HG02798 (cell line): ENCODE results near the gene DPEP2.
A peak's percentile ranks its signal among the peaks of the same experiment; 100 is the strongest.
"Not testable (repeated sequence)": the region's sequence is repeated elsewhere in the genome, so short reads cannot be mapped to it uniquely, and the experiment has no call there.

Experiments used
- ATAC-seq: cut with Tn5 transposase; IDR thresholded peaks from one replicate; pipeline ENCODE4 v1.9.1; 2021; ENCODE audit warnings: mild to moderate bottlenecking; ENCODE audit not compliant: unreplicated experiment, poor library complexity

The DPEP2 gene

DNA sequence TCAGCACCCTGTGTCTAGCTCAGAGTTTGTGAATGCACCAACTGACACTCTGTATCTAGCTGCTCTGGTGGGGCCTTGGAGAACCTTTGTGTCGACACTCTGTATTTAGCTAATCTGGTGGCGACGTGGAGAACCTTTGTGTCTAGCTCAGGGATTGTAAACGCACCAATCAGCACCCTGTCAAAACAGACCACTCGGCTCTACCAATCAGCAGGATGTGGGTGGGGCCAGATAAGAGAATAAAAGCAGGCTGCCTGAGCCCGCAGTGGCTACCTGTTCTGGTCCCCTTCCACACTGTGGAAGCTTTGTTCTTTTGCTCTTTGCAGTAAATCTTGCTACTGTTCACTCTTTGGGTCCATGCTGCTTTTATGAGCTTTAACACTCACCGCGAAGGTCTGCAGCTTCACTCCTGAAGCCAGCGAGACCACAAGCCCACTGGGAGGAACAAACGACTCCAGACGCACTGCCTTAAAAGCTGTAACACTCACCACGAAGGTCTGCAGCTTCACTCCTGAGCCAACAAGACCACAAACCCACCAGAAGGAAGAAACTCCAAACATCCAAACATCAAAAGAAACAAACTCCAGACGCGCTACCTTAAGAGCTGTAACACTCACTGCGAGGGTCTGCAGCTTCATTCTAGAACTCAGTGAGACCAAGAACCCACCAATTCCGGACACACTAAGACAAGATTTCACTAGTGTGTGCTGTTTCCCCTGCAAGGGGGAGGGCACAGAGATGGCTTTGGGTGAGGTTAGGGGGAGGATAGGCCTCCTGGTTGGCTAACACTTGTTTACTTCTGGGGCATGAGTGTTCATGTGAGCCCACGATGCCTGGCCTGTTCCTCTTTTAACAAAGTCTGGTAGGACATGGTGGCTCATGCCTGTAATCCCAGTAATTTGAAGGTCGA, at the start of gene DPEP2:
DPEP2 (minus strand) TSS at position 706 of the 910 bp plus-strand sequence. CDS start 6,272 bp downstream, outside the sequence.
- ATAC-seq = not testable (repeated sequence)

DNA sequence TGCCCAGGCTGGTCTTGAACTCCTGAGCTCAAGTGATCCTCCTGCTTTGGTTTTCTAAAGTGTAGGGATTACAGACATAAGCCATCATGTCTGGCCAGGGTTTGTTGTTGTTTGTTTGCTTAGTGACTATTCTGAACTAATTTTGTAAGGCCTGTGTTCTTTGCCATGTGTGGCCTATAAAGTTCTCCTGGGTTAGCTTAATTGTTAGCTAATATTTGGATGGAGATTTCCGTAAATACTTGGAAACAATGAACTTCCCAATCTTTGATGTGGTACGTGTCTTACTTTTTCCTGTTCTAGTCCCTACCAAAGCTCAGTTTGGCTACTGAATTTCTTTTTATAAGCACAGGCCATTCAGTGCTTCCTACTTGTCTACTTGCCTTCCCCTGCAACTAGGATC, 48.7 kb upstream of the DPEP2 start:
- ATAC-seq = no peak

- ATAC-seq = no peak
Observed at GRCh38 chr16:68046106-68046505, 46.8 kb upstream of the DPEP2 start.

- ATAC-seq = no peak
Observed at GRCh38 chr16:68041783-68042182, 42.5 kb upstream of the DPEP2 start.

DNA sequence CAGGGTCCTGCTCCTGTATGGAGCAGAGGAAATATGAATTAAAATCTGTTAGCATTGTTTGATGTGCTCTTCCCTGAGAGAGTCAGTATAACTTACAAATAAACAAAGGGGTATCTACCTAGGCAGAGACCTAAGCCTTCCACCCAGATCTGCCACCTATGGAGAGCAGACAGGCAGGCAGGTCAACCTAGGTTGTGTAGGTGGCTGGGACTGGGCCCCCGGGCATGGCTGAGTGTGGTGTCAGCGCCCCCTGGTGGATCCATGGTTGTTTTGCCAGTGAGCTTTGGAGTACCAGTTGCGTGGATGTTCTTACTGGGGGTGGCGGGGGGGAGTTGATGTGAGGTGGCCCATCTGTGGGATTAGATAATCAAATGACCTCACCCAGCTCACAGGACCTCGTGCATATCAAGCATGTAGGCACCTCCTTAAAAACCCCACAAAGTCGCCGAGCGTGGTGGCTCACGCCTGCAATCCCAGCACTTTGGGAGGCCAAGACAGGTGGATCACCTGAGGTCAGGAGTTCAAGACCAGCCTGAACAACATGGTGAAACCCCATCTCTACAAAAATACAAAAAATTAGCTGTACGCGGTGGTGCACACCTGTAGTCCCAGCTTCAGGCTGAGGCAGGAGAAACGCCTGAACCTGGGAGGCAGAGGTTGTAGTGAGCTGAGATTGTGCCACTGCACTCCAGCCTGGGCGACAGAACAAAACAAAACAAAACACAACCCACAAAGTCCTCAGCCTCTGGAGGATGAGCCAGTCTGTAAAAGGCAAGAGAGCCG, 41.4 kb upstream of the DPEP2 start:
- peak; percentile 83 for ATAC-seq

- ATAC-seq = no peak
Observed at GRCh38 chr16:68037841-68038597, 38.7 kb upstream of the DPEP2 start.

GRCh38 chr16:68035227-68035626, 35.9 kb upstream of the DPEP2 start:
- ATAC-seq = no peak

- ATAC-seq = no peak
Observed at GRCh38 chr16:68033101-68033500, 33.8 kb upstream of the DPEP2 start.

GRCh38 chr16:68031951-68032350, 32.7 kb upstream of the DPEP2 start:
- no peak for ATAC-seq

DNA sequence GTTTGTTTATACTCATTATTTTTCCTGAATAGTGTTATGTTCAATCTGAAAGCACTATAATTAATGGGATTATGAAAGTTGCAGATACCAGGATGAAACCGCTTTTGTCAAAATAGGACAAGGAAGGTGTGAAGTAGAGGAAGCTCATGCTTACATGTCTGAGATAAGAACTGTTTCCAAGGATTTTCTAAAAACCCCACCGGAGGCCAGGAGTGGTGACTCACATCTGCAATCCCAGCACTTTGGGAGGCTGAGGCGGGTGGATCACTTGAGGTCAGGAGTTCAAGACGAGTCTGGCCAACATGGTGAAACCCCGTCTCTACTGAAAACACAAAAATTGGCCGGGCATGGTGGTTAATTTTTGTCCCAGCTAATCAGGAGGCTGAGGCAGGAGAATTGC, 30.8 kb upstream of the DPEP2 start:
- not testable (repeated sequence) for ATAC-seq

- ATAC-seq = no peak
Observed at GRCh38 chr16:68028996-68029395, 29.7 kb upstream of the DPEP2 start.

- peak; percentile 91 for ATAC-seq
Observed at GRCh38 chr16:68022728-68023537, 23.6 kb upstream of the DPEP2 start, which contains the start of the genes DDX28 and DUS2. DDX28 (minus strand) TSS chr16:68023232; CDS start chr16:68023202, 30 bp downstream. DUS2 (plus strand) TSS chr16:68023284; CDS start chr16:68038024, 14,740 bp downstream.

DNA sequence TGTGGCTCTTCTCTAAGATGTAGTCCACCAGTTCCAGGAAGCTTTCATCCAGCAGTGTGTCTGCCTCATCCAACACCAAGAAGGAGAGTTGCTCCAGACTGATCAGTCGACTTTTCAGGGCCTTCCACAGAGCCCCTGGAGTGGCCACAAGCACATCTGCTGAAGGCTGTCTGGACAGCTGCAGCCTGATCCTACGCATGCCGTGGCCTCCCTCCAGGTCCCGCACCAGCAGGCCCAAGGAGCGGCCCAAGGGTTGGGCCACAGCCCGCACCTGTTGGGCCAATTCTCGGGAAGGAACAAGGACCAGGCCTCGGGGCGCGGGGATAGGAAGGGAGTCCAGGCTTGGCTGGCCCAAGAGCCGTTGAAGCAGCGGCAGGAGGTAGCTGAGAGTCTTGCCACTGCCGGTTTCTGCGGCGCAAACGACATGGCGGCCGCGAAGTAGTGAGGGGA, 23.0 kb upstream of the DPEP2 start:
- ATAC-seq = peak; percentile 14

DNA sequence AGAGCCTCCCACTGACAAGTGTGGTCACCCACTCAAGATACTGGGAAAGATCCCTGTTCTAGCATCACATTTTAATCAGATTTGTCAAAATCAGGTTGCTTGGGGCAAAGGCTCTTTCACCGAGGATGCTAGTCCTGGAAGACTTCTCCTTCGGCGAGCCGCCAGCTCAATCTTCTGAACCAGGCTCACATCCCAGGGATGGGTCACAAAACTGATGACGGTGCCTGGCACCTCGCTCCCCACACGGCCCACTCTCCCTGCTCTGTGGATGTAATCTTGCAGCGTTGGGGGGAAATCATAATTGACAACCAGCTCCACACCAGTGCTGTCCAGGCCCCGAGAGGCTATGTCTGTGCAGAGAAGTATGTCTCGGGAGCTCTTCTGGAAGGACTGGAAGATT, 22.2 kb upstream of the DPEP2 start:
- no peak for ATAC-seq

GRCh38 chr16:68019167-68019680, 19.9 kb upstream of the DPEP2 start:
- ATAC-seq = no peak

- no peak for ATAC-seq
Observed at GRCh38 chr16:68015681-68016080, 16.4 kb upstream of the DPEP2 start, which contains the start of gene DPEP2NB. DPEP2NB (minus strand) TSS chr16:68015911; CDS start chr16:68015770, 141 bp downstream.

- ATAC-seq = no peak
Observed at GRCh38 chr16:68013440-68013839, 14.2 kb upstream of the DPEP2 start.

DNA sequence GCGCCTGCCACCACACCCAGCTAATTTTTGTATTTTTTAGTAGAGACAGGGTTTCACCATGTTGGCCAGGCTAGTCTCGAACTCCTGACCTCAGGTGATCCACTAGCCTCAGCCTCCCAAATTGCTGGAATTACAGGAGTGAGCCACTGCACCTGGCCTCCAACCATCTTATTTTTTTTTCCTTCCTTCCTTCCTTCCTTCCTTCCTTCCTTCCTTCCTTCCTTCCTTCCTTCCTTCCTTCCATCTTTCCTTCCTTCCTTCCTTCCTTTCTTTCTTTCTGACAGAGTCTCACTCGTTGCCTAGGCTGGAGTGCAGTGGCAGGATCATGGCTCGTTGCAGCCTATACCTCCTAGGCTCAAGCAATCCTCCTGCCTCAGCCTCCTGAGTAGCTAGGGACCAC, 10.6 kb upstream of the DPEP2 start:
- not testable (repeated sequence) for ATAC-seq

DNA sequence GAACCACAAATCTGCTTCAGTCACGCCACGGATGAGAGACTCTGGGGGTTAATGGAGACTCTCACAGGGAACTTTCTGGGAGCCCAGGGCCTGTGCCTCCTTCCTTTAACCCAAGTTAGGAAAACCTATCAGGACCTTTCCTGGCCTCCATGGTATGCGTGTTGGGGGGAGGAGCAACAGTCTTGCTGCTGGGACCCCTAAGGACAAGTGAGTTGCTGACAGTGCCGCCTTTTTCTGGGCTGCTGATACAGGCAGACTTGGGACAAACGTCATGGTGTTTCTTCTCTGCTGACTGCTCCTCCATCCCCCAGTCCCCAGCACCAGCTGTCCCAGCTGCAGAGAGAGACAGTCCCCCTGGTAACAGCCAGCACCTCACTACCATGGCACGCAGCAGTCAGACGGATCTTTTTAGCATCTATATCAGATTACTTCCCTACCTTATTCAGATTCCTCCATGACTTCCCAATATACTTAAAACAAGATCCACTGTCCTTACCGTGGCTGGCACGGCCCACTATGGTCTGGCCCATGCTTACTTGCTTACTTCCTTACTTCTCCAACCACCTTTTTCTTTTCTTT, 10.0 kb upstream of the DPEP2 start:
- ATAC-seq = no peak
